Measurements from ENCODE around the gene ZNF440.

DNA sequence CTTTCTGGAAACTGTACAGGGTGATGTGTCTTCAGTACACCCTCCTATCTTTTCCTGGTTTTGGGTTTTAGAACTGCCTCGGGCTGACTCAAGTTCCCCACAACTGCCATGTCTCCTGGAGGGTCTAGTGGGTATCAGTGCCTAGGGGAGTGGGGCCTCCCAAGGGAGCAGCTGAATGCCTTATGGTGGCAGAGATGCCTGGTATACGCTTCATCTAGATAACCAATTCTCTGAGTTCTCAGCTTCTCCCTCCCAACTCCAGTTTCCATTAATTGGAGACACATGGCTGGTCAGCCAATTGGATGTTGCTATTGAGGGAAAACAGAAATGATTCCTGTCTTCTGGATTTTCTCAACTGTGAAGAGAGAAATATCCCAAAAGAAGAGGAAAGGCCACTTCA is 47.2 kb downstream of the ZNF440 start:
- TF ChIP-seq CHD2 (IDR thresholded peaks at IDR 0.05; ENCODE audit: low read length, partially characterized antibody) (no peak), POLR2AphosphoS2 (conservative IDR thresholded peaks at IDR 0.05; ENCODE audit: low read length) (no peak), USF2 (IDR thresholded peaks at IDR 0.05) (no peak), KDM5A (IDR thresholded peaks at IDR 0.05) (no peak), POLR2A (IDR thresholded peaks at IDR 0.05; ENCODE audit: low read length) (no peak), HDAC2 (IDR thresholded peaks at IDR 0.05) (no peak), JUN (IDR thresholded peaks at IDR 0.05) (no peak), BHLHE40 (IDR thresholded peaks at IDR 0.05; ENCODE audit: low read depth, low read length) (no peak), SMC3 (IDR thresholded peaks at IDR 0.05) (no peak)
- TF ChIP-seq, protein P1, sequence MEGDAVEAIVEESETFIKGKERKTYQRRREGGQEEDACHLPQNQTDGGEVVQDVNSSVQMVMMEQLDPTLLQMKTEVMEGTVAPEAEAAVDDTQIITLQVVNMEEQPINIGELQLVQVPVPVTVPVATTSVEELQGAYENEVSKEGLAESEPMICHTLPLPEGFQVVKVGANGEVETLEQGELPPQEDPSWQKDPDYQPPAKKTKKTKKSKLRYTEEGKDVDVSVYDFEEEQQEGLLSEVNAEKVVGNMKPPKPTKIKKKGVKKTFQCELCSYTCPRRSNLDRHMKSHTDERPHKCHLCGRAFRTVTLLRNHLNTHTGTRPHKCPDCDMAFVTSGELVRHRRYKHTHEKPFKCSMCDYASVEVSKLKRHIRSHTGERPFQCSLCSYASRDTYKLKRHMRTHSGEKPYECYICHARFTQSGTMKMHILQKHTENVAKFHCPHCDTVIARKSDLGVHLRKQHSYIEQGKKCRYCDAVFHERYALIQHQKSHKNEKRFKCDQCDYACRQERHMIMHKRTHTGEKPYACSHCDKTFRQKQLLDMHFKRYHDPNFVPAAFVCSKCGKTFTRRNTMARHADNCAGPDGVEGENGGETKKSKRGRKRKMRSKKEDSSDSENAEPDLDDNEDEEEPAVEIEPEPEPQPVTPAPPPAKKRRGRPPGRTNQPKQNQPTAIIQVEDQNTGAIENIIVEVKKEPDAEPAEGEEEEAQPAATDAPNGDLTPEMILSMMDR (IDR thresholded peaks at IDR 0.05), result no peak
- TF ChIP-seq, protein P2, sequence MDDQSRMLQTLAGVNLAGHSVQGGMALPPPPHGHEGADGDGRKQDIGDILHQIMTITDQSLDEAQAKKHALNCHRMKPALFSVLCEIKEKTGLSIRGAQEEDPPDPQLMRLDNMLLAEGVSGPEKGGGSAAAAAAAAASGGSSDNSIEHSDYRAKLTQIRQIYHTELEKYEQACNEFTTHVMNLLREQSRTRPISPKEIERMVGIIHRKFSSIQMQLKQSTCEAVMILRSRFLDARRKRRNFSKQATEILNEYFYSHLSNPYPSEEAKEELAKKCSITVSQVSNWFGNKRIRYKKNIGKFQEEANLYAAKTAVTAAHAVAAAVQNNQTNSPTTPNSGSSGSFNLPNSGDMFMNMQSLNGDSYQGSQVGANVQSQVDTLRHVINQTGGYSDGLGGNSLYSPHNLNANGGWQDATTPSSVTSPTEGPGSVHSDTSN (IDR thresholded peaks at IDR 0.05), result no peak
